ENCODE measurements around the gene POMGNT2. TPM values are rescaled to one million over a fixed set of nuclear protein-coding genes. Genes with fewer than 3 reads are reported as not detected.

POMGNT2 gene
- total and polyA plus RNA-seq, 2 donors (not counting 1 experiment from before 2014, with no cell fraction given) = 2.8 to 3.1 TPM

Other genes starting within 250 kb of the POMGNT2 start
- gene CYP8B1, start 230.2 kb downstream of the POMGNT2 start, total RNA-seq = not detected in 2 replicates
- not detected in 2 replicates for gene CYP8B1, start 230.2 kb downstream of the POMGNT2 start, polyA plus RNA-seq
- 0.34 and 0.42 TPM in 2 replicates for gene ZNF662, start 199.9 kb downstream of the POMGNT2 start, total RNA-seq
- 0.12 and 0.22 TPM in 2 replicates for gene ZNF662, start 199.9 kb downstream of the POMGNT2 start, polyA plus RNA-seq
- 0.15 TPM in 1 of 2 replicates, not detected in the other for gene GASK1A, start 126.8 kb downstream of the POMGNT2 start, total RNA-seq
- gene GASK1A, start 126.8 kb downstream of the POMGNT2 start, polyA plus RNA-seq = 0.17 TPM in 1 of 2 replicates, not detected in the other
- 46.7 and 48.2 TPM in 2 replicates for gene SNRK, start 180.5 kb upstream of the POMGNT2 start, total RNA-seq
- gene SNRK, start 180.5 kb upstream of the POMGNT2 start, polyA plus RNA-seq = 17.8 and 30.0 TPM in 2 replicates